Fibroblast of lung (primary cell): ENCODE measurements around the gene SLC39A7. TPM values are rescaled to one million over a fixed set of nuclear protein-coding genes. Genes with fewer than 3 reads are reported as not detected.

Experiments used
- DNase-seq, 2 donors: peaks; one replicate each; pipeline versions ENCODE4 v3.0.0 to v3.0.0-alpha.2; 2010; ENCODE audit warnings: low read depth in 2 of 2
- H2AFZ ChIP-seq: 2 replicates; pipeline ENCODE4 v1.5.1; 2012; ENCODE audit warnings: low read length, control low read depth, inconsistent platforms
- H3K27ac ChIP-seq: 2 replicates; pipeline ENCODE4 v1.5.1; 2011; ENCODE audit warnings: low read length, control low read depth; ENCODE audit not compliant: insufficient read depth
- H3K27me3 ChIP-seq: 2 replicates; pipeline ENCODE4 v1.5.1; 2011; ENCODE audit warnings: mild to moderate bottlenecking, low read length; ENCODE audit not compliant: control insufficient read depth, insufficient read depth
- H3K36me3 ChIP-seq: 2 replicates; pipeline ENCODE4 v1.5.1; 2011; ENCODE audit warnings: low read length; ENCODE audit not compliant: control insufficient read depth, insufficient read depth
- H3K4me1 ChIP-seq: 2 replicates; pipeline ENCODE4 v1.5.1; 2011; ENCODE audit warnings: low read length; ENCODE audit not compliant: control insufficient read depth, insufficient read depth; ENCODE audit errors: extremely low read depth
- H3K4me2 ChIP-seq: 2 replicates; pipeline ENCODE4 v1.5.1; 2011; ENCODE audit warnings: low read length, control low read depth; ENCODE audit not compliant: insufficient read depth; ENCODE audit errors: extremely low read depth
- H3K4me3 ChIP-seq, 4 experiments: fragments of 200-600 bp in 1 of 4; sonication (generic) in 1 of 4; replicated peaks in 1 of 4; 2 replicates each; pipeline ENCODE4 v1.5.1; 2011 to 2016; ENCODE audit warnings: low read length in 4 of 4, low read depth in 3 of 4, mild to moderate bottlenecking in 3 of 4, control low read depth in 2 of 4, inconsistent platforms in 1 of 4, mixed read lengths in 1 of 4; ENCODE audit not compliant: insufficient read depth in 1 of 4; ENCODE audit errors: control extremely low read depth in 1 of 4
- H3K79me2 ChIP-seq: 2 replicates; pipeline ENCODE4 v1.5.1; 2012; ENCODE audit warnings: mild to moderate bottlenecking, low read length, inconsistent platforms; ENCODE audit not compliant: control insufficient read depth, insufficient read depth
- H3K9ac ChIP-seq: 2 replicates; pipeline ENCODE4 v1.5.1; 2011; ENCODE audit warnings: mild to moderate bottlenecking, low read length, control low read depth; ENCODE audit not compliant: insufficient read depth
- H3K9me3 ChIP-seq: 2 replicates; pipeline ENCODE4 v1.5.1; 2012; ENCODE audit warnings: low read depth, low read length; ENCODE audit not compliant: control insufficient read depth, insufficient read depth
- H4K20me1 ChIP-seq: 2 replicates; pipeline ENCODE4 v1.5.1; 2011; ENCODE audit warnings: low read length; ENCODE audit not compliant: control insufficient read depth, insufficient read depth; ENCODE audit errors: extremely low read depth
- EZH2 ChIP-seq: IDR thresholded peaks from 2 replicates; pipeline ENCODE4 v1.5.1; 2012; ENCODE audit warnings: low read length, control low read depth, mild to moderate bottlenecking; ENCODE audit errors: missing control alignments
- polyA plus RNA-seq, 2 donors: library from polyadenylated mRNA; depleted of rRNA in 1 of 2; stranded (reverse) in 1 of 2; unstranded in 1 of 2; fragments of >200 nt; gene quantifications; 2 replicates each; pipeline ENCODE4 v1.2.1, GENCODE V29; 2011 to 2012; ENCODE audit warnings: missing spikeins in 1 of 2
- total RNA-seq: library from RNA; depleted of rRNA; stranded (reverse); fragments of >200 nt; gene quantifications from 2 replicates; pipeline ENCODE4 v1.2.1, GENCODE V29; 2014
- TF ChIP-seq, protein P1 (sequence below), 2 donors: IDR thresholded peaks in 1 of 2; conservative IDR thresholded peaks in 1 of 2; 1 replicate in 1 of 2; 2 replicates in 1 of 2; pipeline ENCODE4 v1.5.1; 2011 to 2012; ENCODE audit warnings: low read length in 2 of 2, control low read depth in 1 of 2, inconsistent platforms in 1 of 2, low read depth in 1 of 2, mild to moderate bottlenecking in 1 of 2

SLC39A7 gene
- total and polyA plus RNA-seq, 2 donors (not counting 1 experiment from before 2014, with no cell fraction given), result 112 to 160 TPM

- Histone ChIP-seq H4K20me1 (no peaks in the 10 kb centered on the region), H3K4me3 (no peak overlapping the region), H3K27ac (no peak overlapping the region), H3K4me1 (peaks cover 43% of the 10 kb centered on the region), H3K4me2 (peak overlapping the region; percentile 99), H3K9ac (no peak overlapping the region), H3K36me3 (peaks cover 17% of the 10 kb centered on the region), H3K79me2 (peaks cover 47% of the 10 kb centered on the region), H2AFZ (no peak overlapping the region), H3K27me3 (no peaks in the 10 kb centered on the region), H3K9me3 (no peaks in the 10 kb centered on the region)
- no peak for TF ChIP-seq EZH2
- TF ChIP-seq, protein P1, sequence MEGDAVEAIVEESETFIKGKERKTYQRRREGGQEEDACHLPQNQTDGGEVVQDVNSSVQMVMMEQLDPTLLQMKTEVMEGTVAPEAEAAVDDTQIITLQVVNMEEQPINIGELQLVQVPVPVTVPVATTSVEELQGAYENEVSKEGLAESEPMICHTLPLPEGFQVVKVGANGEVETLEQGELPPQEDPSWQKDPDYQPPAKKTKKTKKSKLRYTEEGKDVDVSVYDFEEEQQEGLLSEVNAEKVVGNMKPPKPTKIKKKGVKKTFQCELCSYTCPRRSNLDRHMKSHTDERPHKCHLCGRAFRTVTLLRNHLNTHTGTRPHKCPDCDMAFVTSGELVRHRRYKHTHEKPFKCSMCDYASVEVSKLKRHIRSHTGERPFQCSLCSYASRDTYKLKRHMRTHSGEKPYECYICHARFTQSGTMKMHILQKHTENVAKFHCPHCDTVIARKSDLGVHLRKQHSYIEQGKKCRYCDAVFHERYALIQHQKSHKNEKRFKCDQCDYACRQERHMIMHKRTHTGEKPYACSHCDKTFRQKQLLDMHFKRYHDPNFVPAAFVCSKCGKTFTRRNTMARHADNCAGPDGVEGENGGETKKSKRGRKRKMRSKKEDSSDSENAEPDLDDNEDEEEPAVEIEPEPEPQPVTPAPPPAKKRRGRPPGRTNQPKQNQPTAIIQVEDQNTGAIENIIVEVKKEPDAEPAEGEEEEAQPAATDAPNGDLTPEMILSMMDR (conservative IDR thresholded peaks at IDR 0.05 in 1 of 2, IDR thresholded peaks at IDR 0.05 in 1 of 2; ENCODE audit: low read depth in 1 of 2, low read length in 2 of 2), result no peak
- no peak for DNase-seq
Observed at GRCh38 chr6:33203443-33204164, 2.9 kb downstream of the SLC39A7 start.

- Histone ChIP-seq H2AFZ (no peak overlapping the region), H3K9ac (peak overlapping the region; percentile 63), H4K20me1 (no peaks in the 10 kb centered on the region), H3K27me3 (no peaks in the 10 kb centered on the region), H3K79me2 (peaks cover 44% of the 10 kb centered on the region), H3K4me1 (peaks cover 43% of the 10 kb centered on the region), H3K4me2 (peak overlapping the region; percentile 99), H3K9me3 (no peaks in the 10 kb centered on the region), H3K4me3 (peak overlapping the region in 1 of 4 experiments; percentile 73), H3K36me3 (peaks cover 17% of the 10 kb centered on the region), H3K27ac (no peak overlapping the region)
- DNase-seq, result no peak
- no peak for TF ChIP-seq EZH2
- TF ChIP-seq, protein P1 (conservative IDR thresholded peaks at IDR 0.05 in 1 of 2, IDR thresholded peaks at IDR 0.05 in 1 of 2; ENCODE audit: low read depth in 1 of 2, low read length in 2 of 2), result no peak
Observed at GRCh38 chr6:33204165-33204414, 3.4 kb downstream of the SLC39A7 start.

GRCh38 chr6:33204415-33205190 lies 3.9 kb downstream of the SLC39A7 start, which contains the start of gene HSD17B8:
TSS of gene HSD17B8 (plus strand) at chr6:33204655. CDS start at chr6:33204669, 14 bp downstream.
- TF ChIP-seq, protein P1 (conservative IDR thresholded peaks at IDR 0.05 in 1 of 2, IDR thresholded peaks at IDR 0.05 in 1 of 2; ENCODE audit: low read depth in 1 of 2, low read length in 2 of 2), result no peak
- TF ChIP-seq EZH2, result no peak
- no peaks in the 10 kb centered on the region for H3K27me3 ChIP-seq
- H3K9ac ChIP-seq, result peak within 1 kb of the TSS; percentile 63
- peaks cover 17% of the 10 kb centered on the region for H3K36me3 ChIP-seq
- H3K4me3 ChIP-seq, result peak within 1 kb of the TSS; percentile 61 to 73 (median 64)
- H3K4me1 ChIP-seq, result peaks cover 43% of the 10 kb centered on the region
- H3K4me2 ChIP-seq, result peak within 1 kb of the TSS; percentile 99
- peak within 1 kb of the TSS; percentile 85 for H3K27ac ChIP-seq
- no peak within 1 kb of the TSS for H2AFZ ChIP-seq
- no peaks in the 10 kb centered on the region for H3K9me3 ChIP-seq
- DNase-seq, result peak; percentile 86 to 88
- peaks cover 39% of the 10 kb centered on the region for H3K79me2 ChIP-seq
- H4K20me1 ChIP-seq, result no peaks in the 10 kb centered on the region
